Measurements from ENCODE around the gene GABBR2.
"Not testable (repeated sequence)": the region's sequence is repeated elsewhere in the genome, so short reads cannot be mapped to it uniquely, and the experiment has no call there.

GABBR2 gene

DNA sequence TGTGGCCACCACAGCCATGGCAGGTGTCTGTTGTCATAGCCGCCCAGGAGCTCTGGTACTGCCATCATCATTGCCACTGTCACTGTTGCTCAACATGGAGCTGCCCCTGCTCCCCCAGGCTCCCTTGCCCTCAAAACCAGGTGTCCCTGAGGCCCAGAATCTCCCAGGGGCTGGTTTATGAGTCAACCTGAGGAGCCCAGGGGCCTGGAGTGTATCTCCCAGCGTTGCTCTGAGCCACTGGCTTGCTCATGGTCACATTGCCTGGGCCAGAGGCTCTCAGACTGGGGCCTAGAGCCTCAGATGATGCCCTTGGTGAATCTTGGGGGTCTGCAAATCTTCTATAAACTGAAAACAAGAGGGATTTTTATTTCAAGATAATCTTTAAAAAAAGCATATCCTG is 428.6 kb downstream of the GABBR2 start:
- in situ Hi-C loops (cut with HindIII; ENCODE audit: low sequenced_read_pairs), result loop anchor here (25.0 kb wide), 1 partner anchor 132 kb away; no protein-coding TSS in a partner anchor

DNA sequence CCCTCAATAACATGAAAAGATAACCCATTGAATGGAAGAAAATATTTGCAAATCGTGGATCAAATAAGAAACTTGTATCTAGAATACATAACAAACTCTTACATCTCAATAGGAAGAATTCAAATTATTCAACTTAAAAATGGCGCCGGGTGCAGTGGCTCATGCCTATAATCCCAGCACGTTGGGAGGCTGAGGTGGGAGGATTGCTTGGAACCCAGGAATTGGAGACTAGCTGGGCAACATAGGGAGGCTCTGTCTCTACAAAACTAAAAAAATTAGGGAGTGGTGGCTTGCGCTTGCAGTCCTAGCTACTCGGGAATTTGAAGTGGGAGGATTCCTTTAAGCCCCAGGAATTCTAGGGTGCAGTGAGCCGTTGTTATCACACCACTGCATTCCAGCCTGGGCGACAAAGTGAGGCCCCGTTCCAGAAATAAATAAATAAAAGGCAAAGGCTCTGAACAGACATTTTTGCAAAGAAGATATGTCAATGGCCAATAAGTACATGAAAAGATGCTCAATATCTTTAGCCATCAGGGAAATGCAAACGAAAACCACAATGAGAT is 431.7 kb downstream of the GABBR2 start:
- in situ Hi-C loops (cut with HindIII; ENCODE audit: low sequenced_read_pairs), result loop anchor here (25.0 kb wide), 1 partner anchor 135 kb away; no protein-coding TSS in a partner anchor

DNA sequence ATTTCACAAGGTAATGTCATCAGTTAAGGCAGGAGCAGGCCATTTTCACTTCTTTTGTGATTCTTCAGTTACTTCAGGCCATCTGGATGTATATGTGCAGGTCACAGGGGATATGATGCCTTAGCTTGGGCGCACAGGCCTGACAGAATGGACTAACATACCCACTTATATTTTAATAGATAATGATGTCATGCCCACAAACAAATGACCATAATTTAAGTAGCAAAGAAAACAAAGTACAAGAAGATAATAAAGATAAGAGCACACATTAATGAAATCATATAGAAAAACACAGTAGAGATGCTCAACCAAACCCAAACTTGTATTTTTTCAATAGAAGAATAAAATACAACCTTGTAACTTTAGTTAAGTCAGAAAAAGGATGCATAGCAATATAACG is 433.6 kb downstream of the GABBR2 start:
- in situ Hi-C loops (cut with HindIII; ENCODE audit: low sequenced_read_pairs), result loop anchor here (25.0 kb wide), 1 partner anchor 137 kb away; no protein-coding TSS in a partner anchor

DNA sequence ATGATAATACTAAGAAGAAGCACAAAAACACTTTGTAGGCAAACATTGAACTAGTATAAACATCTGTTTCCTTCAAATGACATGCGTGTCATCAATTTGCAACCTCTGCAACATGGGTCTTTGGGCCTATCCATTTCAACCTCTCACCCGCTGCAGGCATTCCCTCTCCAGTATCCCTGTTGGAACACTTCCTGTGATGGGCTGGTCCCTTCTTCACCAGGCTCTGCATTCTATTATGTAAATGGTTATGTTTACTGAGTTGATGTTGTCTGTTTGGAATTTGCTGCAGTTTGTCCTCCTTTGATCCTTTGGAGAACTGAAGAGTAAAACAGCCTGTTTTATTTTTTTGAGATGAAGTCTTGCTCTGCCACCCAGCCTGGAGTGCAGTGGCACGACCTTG is 436.7 kb downstream of the GABBR2 start:
- in situ Hi-C loops (cut with HindIII; ENCODE audit: low sequenced_read_pairs), result no loop called here

DNA sequence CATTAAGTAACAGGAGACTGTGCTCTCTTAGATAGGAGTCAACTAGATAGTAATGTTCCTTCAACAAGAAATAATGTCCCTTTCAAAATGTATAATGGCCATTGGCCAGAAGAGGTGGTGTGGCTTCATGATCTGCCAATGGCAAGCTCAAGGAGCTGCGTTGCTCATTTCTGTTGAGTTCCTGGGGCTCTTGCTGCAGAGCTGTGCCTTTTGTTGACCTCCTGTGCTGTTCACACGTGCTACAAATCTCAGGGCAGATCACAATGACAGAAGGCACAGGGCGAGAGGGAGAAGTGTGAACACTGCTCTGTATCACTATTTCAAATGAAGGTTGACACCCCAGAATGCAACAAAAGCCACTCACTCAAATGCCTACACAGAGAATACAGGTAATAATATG is 437.3 kb downstream of the GABBR2 start:
- in situ Hi-C loops (cut with HindIII; ENCODE audit: low sequenced_read_pairs), result no loop called here

DNA sequence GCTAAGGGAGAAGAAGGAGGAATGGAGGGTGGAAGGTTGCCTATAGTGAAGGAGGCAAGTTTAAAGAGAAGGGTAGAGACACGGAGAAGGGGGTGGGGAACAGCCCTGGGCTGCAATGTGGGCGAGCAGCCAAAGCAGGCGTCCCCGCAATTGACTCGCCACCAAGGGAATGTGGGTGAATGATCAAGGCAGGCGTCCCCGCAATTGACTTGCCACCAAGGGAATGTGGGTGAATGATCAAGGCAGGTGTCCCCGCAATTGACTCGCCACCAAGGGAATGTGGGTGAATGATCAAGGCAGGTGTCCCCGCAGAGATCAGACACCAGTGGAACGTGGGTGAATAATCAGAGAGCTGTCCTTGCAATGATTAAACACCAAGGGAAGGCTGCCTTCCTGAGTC is 438.5 kb downstream of the GABBR2 start:
- in situ Hi-C loops (cut with HindIII; ENCODE audit: low sequenced_read_pairs), result not testable (repeated sequence)

DNA sequence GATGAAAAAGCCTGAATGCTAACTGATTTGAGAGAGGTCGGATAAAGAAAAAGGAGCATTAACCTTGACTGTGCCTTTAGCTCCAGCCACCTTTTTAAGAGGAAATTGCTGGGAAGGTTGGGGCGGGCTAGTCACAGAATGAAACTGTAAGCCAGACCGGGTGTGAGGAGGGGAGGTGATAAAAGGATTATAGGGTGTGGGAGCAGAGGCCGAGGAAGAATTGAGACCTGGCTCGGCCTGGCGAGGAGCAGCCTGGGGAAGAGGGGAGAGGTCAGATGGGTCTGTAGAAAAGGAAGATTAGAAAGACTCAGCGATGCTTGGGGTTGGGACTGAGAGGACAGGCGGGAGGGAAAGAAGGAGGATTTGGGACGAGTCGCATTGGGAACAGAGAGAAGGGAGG is 439.1 kb downstream of the GABBR2 start:
- in situ Hi-C loops (cut with HindIII; ENCODE audit: low sequenced_read_pairs), result not testable (repeated sequence)

DNA sequence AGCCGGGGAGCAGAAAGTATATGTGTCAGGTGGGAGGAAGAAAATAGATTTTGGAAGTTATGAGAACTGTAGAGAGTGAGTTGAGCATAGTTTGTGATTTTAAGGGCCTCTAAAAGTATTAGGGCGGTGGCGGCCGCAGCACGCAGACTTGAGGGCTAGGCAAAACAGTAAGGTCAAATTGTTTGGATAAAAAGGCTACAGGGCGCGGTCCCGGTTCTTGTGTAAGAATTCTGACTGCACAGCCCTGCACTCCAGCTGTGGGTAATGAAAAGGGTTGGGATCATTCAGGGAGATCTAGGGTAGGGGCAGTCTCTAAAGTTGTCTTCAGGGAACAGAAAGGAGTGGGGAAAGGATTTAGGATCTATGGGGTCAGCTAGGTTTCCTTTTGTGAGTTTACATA is 441.2 kb downstream of the GABBR2 start:
- in situ Hi-C loops (cut with HindIII; ENCODE audit: low sequenced_read_pairs), result not testable (repeated sequence)

DNA sequence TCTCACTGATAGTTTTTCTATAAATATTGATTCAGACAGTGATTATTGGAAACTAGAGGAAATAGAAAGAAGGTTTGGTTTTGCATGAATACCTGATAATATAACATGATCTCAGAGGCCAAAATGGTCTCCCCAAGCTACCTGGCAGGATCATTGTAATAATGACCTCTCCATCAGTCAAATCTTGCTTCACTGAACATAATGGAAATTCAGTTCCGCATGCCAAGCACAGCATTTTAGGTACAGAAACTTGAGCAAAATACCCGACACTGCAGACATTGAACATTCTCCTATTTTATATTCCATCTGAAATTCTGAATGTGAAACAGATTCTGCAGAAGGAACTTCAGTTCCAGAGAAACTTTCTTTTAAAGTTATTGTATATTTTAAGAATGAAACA is 444.2 kb downstream of the GABBR2 start:
- in situ Hi-C loops (cut with HindIII; ENCODE audit: low sequenced_read_pairs), result no loop called here

DNA sequence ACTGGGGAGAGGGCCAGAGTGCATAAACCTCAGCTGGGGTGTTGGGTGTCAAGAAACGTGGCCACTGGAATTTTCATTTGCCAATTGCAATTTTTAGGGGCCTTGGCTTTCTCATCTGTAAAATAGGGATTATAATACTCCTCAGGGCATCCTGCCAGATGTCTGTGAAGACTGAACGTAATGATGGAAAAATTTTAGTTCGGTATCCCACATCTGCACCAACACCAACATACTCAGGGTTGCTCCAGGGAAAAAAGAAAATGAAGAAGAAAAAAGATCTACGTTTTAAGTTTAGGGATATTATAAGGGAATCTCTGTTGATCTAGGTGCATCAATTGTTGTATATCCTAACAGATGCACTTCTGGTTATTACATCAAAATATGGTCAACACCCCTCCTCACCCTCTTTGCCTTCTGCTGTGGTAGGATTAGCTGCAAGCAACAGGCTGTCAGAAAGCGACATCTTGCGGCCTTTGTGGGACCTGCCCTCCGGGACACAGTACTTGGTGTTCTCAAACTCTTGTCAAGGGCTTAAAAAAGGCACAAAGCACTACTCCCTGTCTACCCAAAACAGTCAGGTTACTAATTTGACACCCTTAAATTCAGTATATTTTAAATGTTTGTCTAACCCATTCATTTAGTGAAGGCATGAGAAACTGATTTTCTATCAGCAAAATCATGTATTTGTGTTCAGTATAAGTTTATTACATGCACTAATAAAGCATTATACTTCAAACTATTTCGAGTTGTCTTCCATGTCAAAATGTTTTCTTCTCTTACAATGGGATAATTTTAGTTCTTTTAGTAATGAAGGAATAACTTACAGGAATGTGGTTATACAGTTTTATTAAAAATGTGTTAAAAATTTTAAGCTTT is 445.0 kb downstream of the GABBR2 start:
- in situ Hi-C loops (cut with HindIII; ENCODE audit: low sequenced_read_pairs), result no loop called here

DNA sequence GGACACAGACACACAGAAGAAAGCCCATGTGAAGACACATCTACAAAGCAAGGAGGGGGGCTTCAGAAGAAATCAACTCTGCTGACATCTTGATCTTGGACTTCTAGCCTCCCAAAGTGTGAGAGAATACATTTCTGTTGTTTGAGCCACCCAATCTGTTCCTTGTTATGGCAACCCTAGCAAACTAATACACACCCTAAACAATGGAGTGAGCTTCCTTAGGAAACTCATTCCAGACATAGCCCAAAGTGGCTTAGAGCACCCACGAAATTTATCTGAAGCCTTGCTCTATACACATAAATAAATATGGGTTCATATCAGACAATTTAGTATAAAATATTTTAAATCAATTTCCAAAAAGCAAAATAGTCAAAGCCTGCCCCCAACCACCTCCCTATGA is 445.7 kb downstream of the GABBR2 start:
- in situ Hi-C loops (cut with HindIII; ENCODE audit: low sequenced_read_pairs), result no loop called here

DNA sequence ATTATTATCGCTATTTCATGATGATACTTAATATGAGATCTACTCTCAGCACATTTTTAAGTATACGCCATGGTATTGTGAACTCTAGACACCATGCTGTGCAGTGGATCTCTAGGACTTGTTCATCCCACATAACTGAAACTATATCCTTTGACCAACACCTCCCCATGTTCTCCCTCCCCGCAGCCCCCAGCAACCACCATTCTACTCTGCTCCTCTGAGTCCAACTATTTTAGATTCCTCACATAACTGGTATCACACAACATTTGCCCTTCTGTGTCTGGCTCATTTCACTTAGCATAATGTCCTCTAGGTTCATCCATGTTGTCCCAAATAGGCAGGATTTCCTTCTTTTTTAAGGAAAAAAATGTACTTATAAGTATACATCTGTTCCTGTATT is 446.7 kb downstream of the GABBR2 start:
- in situ Hi-C loops (cut with HindIII; ENCODE audit: low sequenced_read_pairs), result no loop called here

DNA sequence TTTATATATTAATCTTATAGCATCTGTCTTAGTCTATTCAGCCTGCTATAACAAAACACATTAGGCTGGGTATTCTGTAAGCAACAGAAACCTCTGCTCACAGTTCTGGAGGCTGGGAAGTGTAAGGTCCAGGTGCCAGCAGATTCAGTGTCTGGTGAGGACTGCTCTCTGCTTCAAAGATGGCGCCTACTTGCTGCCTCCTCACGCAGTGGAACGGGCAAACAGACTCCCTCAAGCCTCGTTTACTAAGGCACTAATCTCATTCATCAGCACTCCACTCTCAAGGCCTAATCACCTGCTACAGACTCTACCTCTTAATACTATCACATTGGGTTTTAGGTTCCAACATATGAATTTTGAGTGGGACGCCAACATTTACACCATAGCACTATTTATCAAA is 448.1 kb downstream of the GABBR2 start:
- in situ Hi-C loops (cut with HindIII; ENCODE audit: low sequenced_read_pairs), result no loop called here

DNA sequence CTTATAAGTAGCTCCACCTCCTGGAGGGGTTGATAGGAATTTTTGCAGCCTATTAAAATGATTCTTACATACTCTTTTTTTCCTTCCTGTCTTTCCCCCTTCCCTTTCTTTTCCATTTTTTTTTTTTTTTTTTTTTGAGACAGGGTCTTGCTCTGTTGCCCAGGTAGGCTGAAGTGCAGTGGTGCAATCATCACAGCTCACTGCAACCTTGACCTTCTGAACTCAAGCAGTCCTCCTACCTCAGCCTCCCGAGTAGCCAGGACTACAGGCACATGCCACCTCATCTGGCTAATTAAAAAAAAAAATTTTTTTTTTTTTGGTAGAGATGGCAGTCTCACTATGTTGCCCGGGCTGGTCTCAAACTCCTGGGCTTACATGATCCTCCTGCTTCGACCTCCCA is 448.9 kb downstream of the GABBR2 start:
- in situ Hi-C loops (cut with HindIII; ENCODE audit: low sequenced_read_pairs), result no loop called here

DNA sequence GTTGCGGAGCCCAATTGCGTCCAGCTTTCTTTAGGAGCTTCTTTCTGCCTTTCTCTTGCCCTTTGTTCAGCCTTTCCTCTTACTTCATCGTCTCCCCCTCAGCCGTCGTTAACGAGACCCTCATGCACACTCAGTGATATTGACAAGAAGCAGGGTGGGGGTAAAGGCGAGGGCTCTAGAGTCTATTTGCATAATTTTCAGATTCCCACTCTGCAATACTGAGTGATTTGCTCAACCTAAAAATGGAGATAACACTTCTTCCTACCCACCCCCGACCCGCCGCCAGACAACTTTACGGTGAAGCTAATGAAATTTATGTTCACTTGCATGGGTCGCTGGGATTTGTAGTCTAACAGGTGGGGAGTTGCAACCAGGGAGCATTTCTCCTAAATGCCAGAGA is 452.0 kb downstream of the GABBR2 start:
- in situ Hi-C loops (cut with HindIII; ENCODE audit: low sequenced_read_pairs), result no loop called here

DNA sequence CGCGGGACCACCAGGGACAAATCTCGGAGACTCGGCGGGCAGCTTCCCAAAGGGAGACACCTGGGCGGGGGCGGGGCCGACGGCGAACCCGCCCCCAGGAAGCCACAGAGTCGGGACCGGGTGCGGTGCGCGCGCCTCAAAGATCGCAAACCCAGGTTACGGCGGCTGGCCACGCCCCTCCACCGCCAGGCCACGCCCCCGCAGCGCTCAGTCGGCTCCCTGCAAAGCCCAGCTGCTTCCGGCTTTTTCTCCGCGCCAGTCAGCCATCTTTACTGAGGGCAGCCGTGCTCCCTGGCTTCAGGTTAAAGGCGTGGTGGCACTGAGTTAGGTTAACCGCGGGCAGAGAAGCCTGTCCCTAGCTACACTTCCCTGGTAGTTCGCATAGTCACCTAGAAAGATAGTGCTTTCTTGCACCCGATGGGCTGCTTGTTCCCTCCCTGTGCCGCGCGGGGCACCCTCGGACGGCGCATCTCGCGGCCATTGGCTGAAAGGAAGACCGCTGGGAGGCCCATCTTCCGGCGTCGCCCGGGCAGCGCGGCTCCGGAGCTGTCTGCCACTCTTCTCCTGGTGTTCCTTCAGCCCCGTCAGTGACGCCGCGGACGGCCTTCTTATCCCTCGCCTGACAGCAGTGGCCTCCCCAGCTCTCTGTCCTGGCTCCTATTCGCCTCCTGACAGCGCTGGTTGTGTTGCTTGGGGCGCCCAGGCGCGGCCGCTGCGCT is 453.0 kb downstream of the GABBR2 start, which contains the start of gene TBC1D2:
Gene TBC1D2 (minus strand): TSS at position 72 of the 719 bp plus-strand sequence. CDS start 108 bp downstream, outside the sequence.
- in situ Hi-C loops (cut with HindIII; ENCODE audit: low sequenced_read_pairs), result no loop called here

DNA sequence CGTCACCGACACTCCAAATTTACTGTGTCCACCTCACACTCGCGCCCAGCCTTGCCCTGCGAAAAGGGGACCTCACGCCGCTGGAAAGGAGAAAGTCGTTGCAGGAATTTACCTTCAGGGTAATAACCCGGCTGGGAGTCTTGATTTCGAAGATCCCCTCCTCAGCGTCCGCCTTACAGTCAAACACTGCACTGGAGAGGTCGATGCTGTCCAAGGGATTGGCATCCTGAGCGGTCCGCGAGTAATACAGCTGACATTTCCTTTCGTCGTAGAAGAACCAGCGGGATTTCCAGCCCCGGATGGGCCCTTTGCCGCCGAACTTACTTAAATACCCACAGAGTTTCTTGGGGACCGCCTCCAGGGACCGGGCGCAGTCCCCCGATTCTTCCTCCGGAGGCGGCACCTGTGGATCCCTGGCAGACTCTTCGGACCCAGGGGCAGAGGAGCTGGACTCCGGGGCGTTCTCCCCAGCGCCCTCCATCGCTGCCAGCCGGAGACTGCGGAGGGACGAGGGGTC is 453.6 kb downstream of the GABBR2 start:
- in situ Hi-C loops (cut with HindIII; ENCODE audit: low sequenced_read_pairs), result no loop called here

DNA sequence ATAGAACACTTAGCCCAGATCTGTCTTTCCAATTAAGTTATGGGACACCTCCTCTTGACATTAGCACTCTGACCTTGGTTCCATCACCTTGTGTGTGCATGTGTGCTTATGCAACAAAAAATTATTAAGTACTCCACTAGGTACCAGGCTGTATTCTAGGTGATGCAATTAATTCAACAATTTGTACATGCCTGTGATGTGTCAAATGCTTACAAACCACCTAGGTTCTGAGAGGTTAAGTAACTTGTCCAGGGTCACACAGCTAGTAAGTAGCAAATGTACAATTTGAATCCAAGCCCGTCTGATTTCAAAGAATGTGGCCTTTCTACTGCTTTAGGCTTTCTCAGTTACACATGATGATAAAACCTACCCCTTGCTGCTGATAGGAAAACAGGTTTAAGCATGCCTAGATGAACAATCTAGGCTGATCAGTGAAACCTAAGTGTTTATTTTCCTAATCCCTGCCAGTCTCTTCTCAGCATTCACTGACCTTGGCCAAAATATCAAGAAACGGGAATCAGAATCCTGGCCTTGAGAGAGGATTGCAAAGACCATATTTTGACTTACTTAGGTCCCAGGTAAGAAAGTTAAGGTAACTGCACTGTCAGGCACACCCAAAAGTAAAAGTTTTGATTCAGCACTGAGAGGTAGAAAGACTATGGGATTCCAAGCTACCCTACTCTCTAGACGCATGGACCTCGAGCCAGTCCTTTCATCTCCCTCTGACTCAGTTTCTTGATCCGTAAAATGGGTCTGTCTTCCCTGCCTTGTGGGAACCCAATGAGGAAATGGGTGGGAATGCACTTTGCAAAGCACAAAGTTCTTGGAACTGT is 454.3 kb downstream of the GABBR2 start:
- in situ Hi-C loops (cut with HindIII; ENCODE audit: low sequenced_read_pairs), result no loop called here

DNA sequence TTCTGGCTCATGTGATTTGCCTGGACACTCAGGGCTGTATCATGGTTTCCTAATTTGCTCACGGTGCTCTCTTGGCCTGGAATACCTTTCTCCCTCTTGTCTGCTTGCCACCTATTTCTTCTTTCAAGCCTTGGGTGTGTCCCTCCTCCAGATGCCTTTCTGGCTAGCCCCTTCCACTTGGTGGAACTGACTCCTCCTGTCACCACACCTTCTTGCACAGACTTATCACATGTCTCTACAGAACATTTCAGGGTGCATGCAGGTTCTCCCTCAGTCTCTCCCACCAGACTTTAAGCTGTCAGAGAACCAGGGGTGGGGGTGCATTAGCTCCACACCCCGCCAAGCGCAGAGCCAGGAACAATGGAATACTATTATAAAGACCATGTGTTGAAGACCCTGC is 455.2 kb downstream of the GABBR2 start:
- in situ Hi-C loops (cut with HindIII; ENCODE audit: low sequenced_read_pairs), result no loop called here

DNA sequence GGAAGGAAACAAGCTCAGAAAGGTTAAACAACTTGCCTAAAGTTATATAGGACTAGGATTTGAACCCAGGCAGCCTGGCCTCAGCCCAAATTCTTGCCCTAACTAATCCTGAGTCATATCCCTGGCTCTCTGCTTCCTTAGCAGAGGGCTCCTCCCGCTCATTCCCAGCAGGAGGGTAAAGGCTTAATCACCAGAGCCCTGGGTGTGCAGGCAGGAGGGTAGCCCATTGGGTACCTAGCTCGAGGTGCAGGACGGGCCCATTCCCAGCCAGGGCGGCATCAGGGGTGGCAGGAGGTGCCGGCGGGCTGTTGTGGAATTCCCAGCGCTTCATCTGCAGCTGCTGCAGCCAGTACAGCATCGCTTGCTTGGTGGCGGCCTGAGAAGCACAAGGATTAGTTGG is 457.2 kb downstream of the GABBR2 start:
- in situ Hi-C loops (cut with HindIII; ENCODE audit: low sequenced_read_pairs), result no loop called here

DNA sequence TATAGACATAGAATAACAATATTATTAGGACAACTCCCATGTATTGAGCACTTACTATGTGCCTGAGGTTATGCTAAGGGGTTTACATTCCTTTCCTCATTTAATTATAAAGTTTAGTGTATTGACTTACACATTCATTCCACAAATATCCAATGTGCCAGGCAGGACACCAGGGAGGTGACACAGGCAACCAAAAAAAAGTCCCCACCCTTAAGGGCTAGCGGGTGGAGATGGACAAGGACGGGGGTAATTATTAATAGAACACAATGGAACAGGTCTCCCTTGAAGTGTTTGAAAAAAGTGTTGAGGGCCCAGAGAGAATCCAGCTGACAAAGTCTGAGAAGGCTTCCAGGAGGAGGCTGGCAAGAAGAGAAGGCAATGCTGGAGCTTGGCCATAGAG is 459.0 kb downstream of the GABBR2 start:
- in situ Hi-C loops (cut with HindIII; ENCODE audit: low sequenced_read_pairs), result no loop called here
